GM23248 (cell line): ENCODE results near the gene IL17REL. TPM values are rescaled to one million over a fixed set of nuclear protein-coding genes. Genes with fewer than 3 reads are reported as not detected.

Experiments
- DNase-seq: peaks from one replicate; pipeline ENCODE4 v3.0.0-alpha.2; 2015
- H2AFZ ChIP-seq: fragments of 200-600 bp; sonication (generic); 2 replicates; pipeline ENCODE4 v1.6.1; 2016; ENCODE audit warnings: antibody characterized with exemption
- H3F3A ChIP-seq: fragments of 200-600 bp; sonication (generic); 2 replicates; pipeline ENCODE4 v1.6.1; 2016; ENCODE audit warnings: mild to moderate bottlenecking, antibody characterized with exemption, mixed run types; ENCODE audit not compliant: insufficient read depth
- H3K27ac ChIP-seq: fragments of 200-600 bp; sonication (generic); 2 replicates; pipeline ENCODE4 v1.5.1; 2016; ENCODE audit warnings: mild to moderate bottlenecking
- H3K27me3 ChIP-seq: fragments of 200-600 bp; sonication (generic); replicated peaks from 2 replicates; pipeline ENCODE4 v1.6.1; 2016; ENCODE audit warnings: mild to moderate bottlenecking; ENCODE audit not compliant: insufficient read depth
- H3K36me3 ChIP-seq: fragments of 200-600 bp; sonication (generic); 2 replicates; pipeline ENCODE4 v1.6.1; 2016; ENCODE audit warnings: low read depth, mild to moderate bottlenecking
- H3K4me1 ChIP-seq: fragments of 200-600 bp; sonication (generic); 2 replicates; pipeline ENCODE4 v1.6.1; 2016; ENCODE audit warnings: mild to moderate bottlenecking; ENCODE audit not compliant: insufficient read depth
- H3K4me2 ChIP-seq: fragments of 200-600 bp; sonication (generic); one replicate; pipeline ENCODE4 v1.6.1; 2016; ENCODE audit warnings: mild to moderate bottlenecking; ENCODE audit not compliant: unreplicated experiment
- H3K4me3 ChIP-seq: fragments of 200-600 bp; sonication (generic); 2 replicates; pipeline ENCODE4 v1.5.1; 2016; ENCODE audit warnings: mild to moderate bottlenecking
- H3K79me2 ChIP-seq: fragments of 200-600 bp; sonication (generic); 2 replicates; pipeline ENCODE4 v1.6.1; 2016; ENCODE audit warnings: mild to moderate bottlenecking; ENCODE audit not compliant: insufficient read depth
- H3K9ac ChIP-seq: fragments of 200-600 bp; sonication (generic); 2 replicates; pipeline ENCODE4 v1.6.1; 2016; ENCODE audit warnings: mild to moderate bottlenecking
- H3K9me2 ChIP-seq: fragments of 200-600 bp; sonication (generic); 2 replicates; pipeline ENCODE4 v1.6.1; 2016; ENCODE audit warnings: mixed run types, mild to moderate bottlenecking, moderate library complexity; ENCODE audit not compliant: insufficient read depth
- H3K9me3 ChIP-seq: fragments of 200-600 bp; sonication (generic); one replicate; pipeline ENCODE4 v1.6.1; 2017; ENCODE audit warnings: low read depth
- H4K20me1 ChIP-seq: fragments of 200-600 bp; sonication (generic); 2 replicates; pipeline ENCODE4 v1.6.0; 2016; ENCODE audit not compliant: insufficient read depth
- EZH2 ChIP-seq: fragments of 200-600 bp; sonication (generic); IDR thresholded peaks from 2 replicates; pipeline ENCODE4 v1.6.1; 2018; ENCODE audit warnings: antibody characterized with exemption, mild to moderate bottlenecking; ENCODE audit not compliant: insufficient read depth, poor library complexity, severe bottlenecking
- EZH2phosphoT487 ChIP-seq: fragments of 200-600 bp; sonication (generic); IDR thresholded peaks from 2 replicates; pipeline ENCODE4 v1.6.1; 2018; ENCODE audit warnings: antibody characterized with exemption, moderate library complexity, mild to moderate bottlenecking, low read depth; ENCODE audit not compliant: insufficient read depth
- WGBS, 2 experiments: methylation state at CpG; one replicate each; pipeline ENCODE4 v1.1.6; 2015 to 2017; ENCODE audit warnings: low lambda C conversion rate in 2 of 2, low coverage in 1 of 2; ENCODE audit errors: missing lambda C conversion rate in 2 of 2; 5-methylcytosine and 5-hydroxymethylcytosine counted together
- in situ Hi-C: fragments of 300-500 bp; cut with MboI; formaldehyde crosslinking; loops from 2 replicates; pipeline ENCODE4 v1.15.0; 2020
- polyA plus RNA-seq: library from polyadenylated mRNA; unstranded; fragments of >200 nt; fragmentation: Nextera tagmentation; extraction: Ambion mirVana; gene quantifications from 2 replicates; pipeline ENCODE4 v1.2.1, GENCODE V29; 2016
- total RNA-seq: library from RNA; depleted of rRNA; stranded (reverse); fragments of >200 nt; shearing (Covaris generic); gene quantifications from 2 replicates; pipeline ENCODE4 v1.2.3, GENCODE V29; 2014

Gene IL17REL
- total and polyA plus RNA-seq, 2 experiments from 2014 or later = not detected

DNA sequence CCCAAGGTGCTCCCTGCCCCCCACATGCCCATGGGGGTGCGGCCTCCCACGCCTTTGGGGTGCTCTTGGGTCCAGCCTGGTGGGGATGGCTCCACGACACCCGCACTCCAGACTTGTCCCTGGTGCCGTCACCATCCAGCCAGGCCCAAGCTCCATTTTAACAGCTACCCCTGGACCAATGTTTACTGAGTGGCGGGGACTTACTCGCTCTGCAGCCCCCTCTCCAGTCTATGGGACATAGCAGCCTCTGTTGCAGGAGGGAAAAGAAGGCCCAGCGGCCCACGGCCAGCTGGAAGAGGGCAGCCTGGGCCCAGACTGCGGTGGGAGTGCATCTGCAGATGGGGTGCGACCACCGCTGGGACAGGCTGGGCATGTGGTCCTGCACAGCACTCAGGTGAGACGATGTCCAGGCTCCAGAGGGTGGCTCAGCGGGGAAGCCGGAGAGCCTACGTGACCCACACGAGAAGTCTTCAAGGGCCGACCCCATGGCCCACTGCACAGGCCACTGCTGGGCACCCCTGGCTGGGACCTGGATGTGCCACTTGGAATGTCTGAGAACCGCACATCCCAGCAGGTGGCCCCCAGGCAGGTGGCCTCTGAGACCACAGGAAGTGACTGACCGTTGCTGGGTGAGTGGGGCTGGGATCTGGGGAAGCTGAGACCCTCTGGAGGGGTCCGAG is 18.1 kb downstream of the IL17REL start:
- Histone ChIP-seq H3K27ac (no peak overlapping the region), H3K4me2 (no peak overlapping the region), H3F3A (no peaks in the 10 kb centered on the region), H2AFZ (no peak overlapping the region), H3K9me3 (no peaks in the 10 kb centered on the region), H3K9ac (no peak overlapping the region), H3K4me1 (no peaks in the 10 kb centered on the region), H3K36me3 (no peaks in the 10 kb centered on the region), H3K27me3 (no peaks in the 10 kb centered on the region), H3K9me2 (no peaks in the 10 kb centered on the region), H3K79me2 (no peaks in the 10 kb centered on the region), H4K20me1 (no peaks in the 10 kb centered on the region), H3K4me3 (no peak overlapping the region)
- TF ChIP-seq EZH2phosphoT487 = no peak
- no peak for TF ChIP-seq EZH2
- DNase-seq = no peak
- 77 to 80% methylated on average over 17 to 21 of the region's 21 CpGs for WGBS, 2 experiments
- in situ Hi-C loops = no loop called here

DNA sequence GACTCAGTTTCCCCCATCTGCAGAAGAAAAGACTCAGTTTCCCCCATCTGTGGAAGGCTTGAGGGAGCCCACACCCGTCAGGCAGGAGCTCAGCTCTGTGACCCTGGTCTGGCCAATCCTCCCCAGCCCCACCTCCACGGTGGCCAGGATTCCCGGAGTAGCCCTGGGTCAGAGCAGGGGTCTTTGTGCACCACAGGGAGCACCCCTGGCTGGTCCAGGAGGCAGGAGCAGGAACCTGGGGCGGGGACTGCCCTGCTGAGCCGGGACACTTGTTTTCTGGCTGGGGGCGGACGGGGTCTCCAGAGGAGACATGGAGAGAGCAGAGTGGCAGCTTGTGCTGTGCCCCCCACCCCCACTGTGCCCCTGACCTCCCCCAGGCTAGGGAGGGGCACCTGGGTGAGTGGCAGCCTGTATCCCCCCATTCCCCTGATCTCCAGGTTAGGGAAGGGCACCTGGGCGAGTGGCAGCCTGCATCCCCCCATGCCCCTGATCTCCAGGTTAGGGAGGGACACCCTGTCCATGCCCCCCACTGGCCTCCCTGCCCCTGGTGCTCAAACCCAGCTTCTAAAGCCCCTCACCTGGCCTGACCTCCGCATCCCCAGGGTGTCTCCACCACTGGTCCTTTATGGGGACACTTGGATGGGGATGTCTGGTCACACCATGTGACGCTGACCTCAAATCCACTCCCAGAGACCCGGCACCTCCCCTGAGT is 18.8 kb downstream of the IL17REL start:
- TF ChIP-seq EZH2phosphoT487 = no peak
- no peak for TF ChIP-seq EZH2
- Histone ChIP-seq H3K9me2 (no peaks in the 10 kb centered on the region), H3K4me1 (no peaks in the 10 kb centered on the region), H3F3A (no peaks in the 10 kb centered on the region), H2AFZ (no peak overlapping the region), H3K79me2 (no peaks in the 10 kb centered on the region), H3K9me3 (no peaks in the 10 kb centered on the region), H3K27me3 (no peaks in the 10 kb centered on the region), H3K27ac (no peak overlapping the region), H3K4me3 (no peak overlapping the region), H3K9ac (no peak overlapping the region), H3K4me2 (no peak overlapping the region), H3K36me3 (no peaks in the 10 kb centered on the region), H4K20me1 (no peaks in the 10 kb centered on the region)
- in situ Hi-C loops = no loop called here
- no peak for DNase-seq
- WGBS, 2 experiments = 35 to 47% methylated on average over 8 to 10 of the region's 11 CpGs

DNA sequence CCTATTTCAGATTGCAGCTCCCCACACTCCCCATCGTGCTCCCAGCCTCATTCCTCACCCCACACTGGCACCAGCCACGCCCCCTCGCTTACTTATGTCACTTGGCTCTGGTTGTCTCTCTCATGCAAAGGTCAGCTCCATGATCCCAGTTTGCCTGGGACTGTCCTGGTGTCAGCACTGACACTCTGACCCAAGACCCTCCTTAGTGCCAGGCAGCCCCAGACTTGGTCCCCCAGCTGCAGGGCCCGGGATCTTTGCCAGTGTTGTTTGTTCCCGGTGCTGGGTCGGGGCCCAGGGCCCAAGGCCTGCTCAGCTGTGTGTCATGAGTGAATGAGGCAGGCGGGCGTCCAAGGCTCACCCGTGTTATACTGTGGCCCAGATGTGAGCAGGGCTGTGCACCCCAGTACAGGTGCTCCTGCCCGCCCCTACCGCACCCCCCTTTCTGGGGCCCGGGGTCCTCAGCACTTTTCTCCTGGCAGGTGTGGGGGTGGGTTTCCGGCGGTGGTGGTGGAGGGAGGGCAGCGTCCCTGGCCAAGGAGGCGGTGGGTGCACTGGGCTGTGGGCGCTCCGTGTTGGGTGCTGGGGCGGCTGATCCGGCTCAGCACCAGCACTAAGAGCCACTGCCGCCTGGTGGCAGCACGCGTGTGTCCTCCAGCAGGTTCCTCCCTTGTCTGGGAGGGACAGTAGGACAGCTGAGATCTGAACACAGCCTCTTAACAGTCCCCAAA is 19.5 kb downstream of the IL17REL start:
- no peak overlapping the region for H2AFZ ChIP-seq
- no peak overlapping the region for H3K9ac ChIP-seq
- no peak overlapping the region for H3K27ac ChIP-seq
- H3K4me1 ChIP-seq = no peaks in the 10 kb centered on the region
- no peaks in the 10 kb centered on the region for H3K9me3 ChIP-seq
- no peaks in the 10 kb centered on the region for H4K20me1 ChIP-seq
- no peaks in the 10 kb centered on the region for H3K79me2 ChIP-seq
- H3K27me3 ChIP-seq = no peaks in the 10 kb centered on the region
- no peaks in the 10 kb centered on the region for H3K9me2 ChIP-seq
- no peak overlapping the region for H3K4me3 ChIP-seq
- peak; percentile 74 for DNase-seq
- no peak overlapping the region for H3K4me2 ChIP-seq
- no peaks in the 10 kb centered on the region for H3K36me3 ChIP-seq
- in situ Hi-C loops = no loop called here
- no peaks in the 10 kb centered on the region for H3F3A ChIP-seq
- WGBS, 2 experiments = 19 to 20% methylated on average over 21 to 23 of the region's 23 CpGs
- TF ChIP-seq EZH2phosphoT487 = no peak
- TF ChIP-seq EZH2 = no peak

- Histone ChIP-seq H3K27ac (no peak overlapping the region), H4K20me1 (no peaks in the 10 kb centered on the region), H3K4me2 (no peak overlapping the region), H3K9ac (no peak overlapping the region), H3K36me3 (no peaks in the 10 kb centered on the region), H2AFZ (no peak overlapping the region), H3K27me3 (no peaks in the 10 kb centered on the region), H3K79me2 (no peaks in the 10 kb centered on the region), H3K4me1 (no peaks in the 10 kb centered on the region), H3K9me2 (no peaks in the 10 kb centered on the region), H3K4me3 (no peak overlapping the region), H3F3A (no peaks in the 10 kb centered on the region), H3K9me3 (no peaks in the 10 kb centered on the region)
- no peak for DNase-seq
- no peak for TF ChIP-seq EZH2phosphoT487
- no peak for TF ChIP-seq EZH2
- in situ Hi-C loops = no loop called here
- 59 to 68% methylated on average over 7 of the region's 7 CpGs for WGBS, 2 experiments
These were observed 20.5 kb downstream of the IL17REL start for GRCh38 chr22:49991907-49992533.
